Subcutaneous adipose tissue (tissue), 4 donors: Measurements from ENCODE around the gene CENPT. TPM values are rescaled to one million over a fixed set of nuclear protein-coding genes. Genes with fewer than 3 reads are reported as not detected.

Experiments used
- CTCF ChIP-seq: fragments of 450-650 bp; IDR thresholded peaks from one replicate; pipeline ENCODE4 v1.5.1; 2016; ENCODE audit warnings: low read depth, mild to moderate bottlenecking, control low read depth, antibody characterized with exemption, moderate library complexity
- total RNA-seq, 4 donors: library from RNA; depleted of rRNA; stranded (reverse); fragments of >200 nt; gene quantifications; one replicate each; pipeline ENCODE4 v1.1.0, GENCODE V29; 2016

CENPT gene
- total RNA-seq, 4 donors from 2014 or later = 22.8 to 48.0 (median 30.8) TPM

- TF ChIP-seq CTCF = no peak
Measured at GRCh38 chr16:67833415-67834241, 13.9 kb downstream of the CENPT start.

- TF ChIP-seq CTCF = no peak
Measured at GRCh38 chr16:67833030-67833414, 14.5 kb downstream of the CENPT start.

GRCh38 chr16:67828651-67829050 is 18.8 kb downstream of the CENPT start:
- TF ChIP-seq CTCF = no peak

DNA sequence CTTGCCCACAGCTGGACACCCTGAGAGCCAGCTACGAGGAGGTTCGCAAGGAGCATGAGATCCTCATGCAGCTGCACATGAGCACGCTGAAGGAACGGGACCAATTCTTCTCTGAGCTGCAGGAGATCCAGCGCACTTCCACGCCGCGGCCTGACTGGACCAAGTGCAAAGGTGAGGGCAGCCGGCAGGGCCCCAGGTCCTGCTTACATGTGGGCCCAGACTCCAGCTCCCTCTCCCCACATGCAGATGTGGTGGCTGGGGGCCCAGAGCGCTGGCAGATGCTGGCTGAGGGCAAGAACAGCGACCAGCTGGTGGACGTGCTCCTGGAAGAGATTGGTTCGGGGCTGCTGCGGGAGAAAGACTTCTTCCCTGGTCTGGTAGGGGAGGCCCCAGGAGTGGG is 21.6 kb downstream of the CENPT start:
- no peak for TF ChIP-seq CTCF

DNA sequence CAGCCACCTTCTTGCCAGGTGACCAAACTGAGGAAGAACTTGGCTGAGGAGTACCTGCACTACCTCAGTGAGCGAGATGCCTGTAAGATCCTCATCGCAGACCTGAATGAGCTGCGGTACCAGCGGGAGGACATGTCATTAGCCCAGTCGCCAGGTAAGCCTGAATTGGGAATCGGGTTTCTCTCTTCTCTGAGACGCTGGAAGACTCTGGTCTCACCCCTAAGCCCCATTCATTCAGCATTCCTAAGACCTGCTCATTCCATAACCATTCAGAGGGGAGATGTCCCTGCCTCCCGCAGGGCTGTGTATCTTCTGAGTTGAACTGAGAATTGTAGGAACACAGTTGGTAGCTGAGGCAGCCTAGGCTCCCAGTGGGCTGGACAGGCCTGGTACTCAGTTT is 22.4 kb downstream of the CENPT start:
- no peak for TF ChIP-seq CTCF

- TF ChIP-seq CTCF = no peak
Measured at GRCh38 chr16:67822511-67822910, 25.0 kb downstream of the CENPT start.

DNA sequence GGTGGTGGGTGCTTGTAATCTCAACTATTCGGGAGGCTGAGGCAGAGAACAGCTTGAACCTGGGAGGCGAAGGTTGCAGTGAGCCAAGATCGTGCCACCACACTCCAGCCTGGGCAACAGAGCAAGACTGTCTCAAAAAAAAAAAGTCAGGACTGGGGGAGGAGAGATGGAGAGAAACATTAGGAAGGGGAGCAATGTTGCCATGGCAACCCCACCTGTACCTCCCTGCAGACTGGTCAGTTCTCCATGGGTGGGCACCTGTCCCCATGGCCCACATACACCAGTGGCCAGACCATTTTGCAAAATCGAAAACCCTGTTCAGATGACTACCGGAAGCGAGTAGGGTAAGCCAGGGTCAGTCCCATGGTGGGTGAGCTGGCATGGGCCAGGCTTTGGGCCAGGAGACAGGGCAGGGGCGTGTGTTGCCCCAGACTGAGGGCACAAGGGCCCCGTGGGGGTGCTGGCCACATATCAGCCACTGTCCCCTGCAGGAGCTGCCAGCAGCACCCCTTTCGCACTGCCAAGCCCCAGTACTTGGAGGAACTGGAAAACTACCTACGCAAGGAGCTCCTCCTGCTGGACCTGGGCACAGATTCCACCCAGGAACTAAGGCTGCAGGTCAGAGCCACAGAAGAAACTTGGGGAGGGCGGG is 26.8 kb downstream of the CENPT start:
- no peak for TF ChIP-seq CTCF
